Effector memory CD4-positive, alpha-beta T cell (primary cell): Measurements from ENCODE around the gene ROCK2.

ENCODE experiments used
- DNase-seq, 3 donors: peaks; one replicate each; pipeline ENCODE4 v3.0.0-alpha.2; 2020
- H3K27ac ChIP-seq: 2 replicates; pipeline ENCODE4 v1.7.0; 2013; ENCODE audit warnings: mild to moderate bottlenecking, low read length, moderate library complexity; ENCODE audit not compliant: insufficient read depth, poor library complexity, severe bottlenecking
- H3K27me3 ChIP-seq: replicated peaks from 2 replicates; pipeline ENCODE4 v1.7.0; 2013; ENCODE audit warnings: mild to moderate bottlenecking, low read length; ENCODE audit not compliant: insufficient read depth, control insufficient read depth, poor library complexity, severe bottlenecking
- H3K36me3 ChIP-seq: 2 replicates; pipeline ENCODE4 v1.7.0; 2013; ENCODE audit warnings: mild to moderate bottlenecking, low read length, moderate library complexity; ENCODE audit not compliant: control insufficient read depth, insufficient read depth
- H3K4me1 ChIP-seq: 2 replicates; pipeline ENCODE4 v1.7.0; 2013; ENCODE audit warnings: low read length, mild to moderate bottlenecking; ENCODE audit not compliant: control insufficient read depth, insufficient read depth, poor library complexity, severe bottlenecking
- H3K4me3 ChIP-seq: 2 replicates; pipeline ENCODE4 v1.7.0; 2013; ENCODE audit warnings: low read length, low read depth, mild to moderate bottlenecking; ENCODE audit not compliant: insufficient read depth, poor library complexity, severe bottlenecking
- H3K9me3 ChIP-seq: 2 replicates; pipeline ENCODE4 v1.7.0; 2013; ENCODE audit warnings: mild to moderate bottlenecking, low read length, moderate library complexity; ENCODE audit not compliant: control insufficient read depth

Gene ROCK2

GRCh38 chr2:11203480-11203879 is 141.0 kb downstream of the ROCK2 start:
- no peak overlapping the region for H3K27ac ChIP-seq
- no peak for DNase-seq
- H3K27me3 ChIP-seq: no peaks in the 10 kb centered on the region
- H3K9me3 ChIP-seq: no peaks in the 10 kb centered on the region
- peaks cover 7% of the 10 kb centered on the region for H3K36me3 ChIP-seq
- H3K4me3 ChIP-seq: no peak overlapping the region
- H3K4me1 ChIP-seq: no peaks in the 10 kb centered on the region

GRCh38 chr2:11201969-11202368 is 142.5 kb downstream of the ROCK2 start:
- Histone ChIP-seq H3K27me3 (no peaks in the 10 kb centered on the region), H3K9me3 (no peaks in the 10 kb centered on the region), H3K27ac (no peak overlapping the region), H3K4me3 (no peak overlapping the region), H3K36me3 (peaks cover 8% of the 10 kb centered on the region), H3K4me1 (no peaks in the 10 kb centered on the region)
- no peak for DNase-seq

GRCh38 chr2:11200651-11201050 is 143.8 kb downstream of the ROCK2 start:
- no peak for DNase-seq
- Histone ChIP-seq H3K4me3 (no peak overlapping the region), H3K27me3 (no peaks in the 10 kb centered on the region), H3K9me3 (no peaks in the 10 kb centered on the region), H3K27ac (no peak overlapping the region), H3K4me1 (no peaks in the 10 kb centered on the region), H3K36me3 (peaks cover 9% of the 10 kb centered on the region)

GRCh38 chr2:11196246-11196645 is 148.2 kb downstream of the ROCK2 start:
- H3K27me3 ChIP-seq: no peaks in the 10 kb centered on the region
- H3K36me3 ChIP-seq: peaks cover 30% of the 10 kb centered on the region
- H3K9me3 ChIP-seq: no peaks in the 10 kb centered on the region
- H3K4me3 ChIP-seq: no peak overlapping the region
- no peak for DNase-seq
- no peak overlapping the region for H3K27ac ChIP-seq
- no peaks in the 10 kb centered on the region for H3K4me1 ChIP-seq

- no peak overlapping the region for H3K4me3 ChIP-seq
- DNase-seq: no peak
- H3K27ac ChIP-seq: no peak overlapping the region
- peaks cover 15% of the 10 kb centered on the region for H3K36me3 ChIP-seq
- H3K4me1 ChIP-seq: no peaks in the 10 kb centered on the region
- H3K27me3 ChIP-seq: no peaks in the 10 kb centered on the region
- no peaks in the 10 kb centered on the region for H3K9me3 ChIP-seq
These were observed 156.7 kb downstream of the ROCK2 start for GRCh38 chr2:11187731-11188130.

GRCh38 chr2:11187083-11187619 is 157.3 kb downstream of the ROCK2 start:
- H3K27ac ChIP-seq: no peak overlapping the region
- DNase-seq: no peak

GRCh38 chr2:11186145-11186544 is 158.3 kb downstream of the ROCK2 start:
- no peak overlapping the region for H3K4me3 ChIP-seq
- no peak for DNase-seq
- H3K4me1 ChIP-seq: no peaks in the 10 kb centered on the region
- H3K27ac ChIP-seq: no peak overlapping the region
- H3K9me3 ChIP-seq: no peaks in the 10 kb centered on the region
- no peaks in the 10 kb centered on the region for H3K36me3 ChIP-seq
- H3K27me3 ChIP-seq: no peaks in the 10 kb centered on the region

More at GRCh38 chr2:11187083-11187619, 157.3 kb downstream of the ROCK2 start:
- Histone ChIP-seq H3K27me3 (no peaks in the 10 kb centered on the region), H3K9me3 (no peaks in the 10 kb centered on the region), H3K4me3 (no peak overlapping the region), H3K4me1 (no peaks in the 10 kb centered on the region), H3K36me3 (peaks cover 9% of the 10 kb centered on the region)

GRCh38 chr2:11182951-11183350 is 161.5 kb downstream of the ROCK2 start:
- peaks cover 4% of the 10 kb centered on the region for H3K36me3 ChIP-seq
- no peaks in the 10 kb centered on the region for H3K9me3 ChIP-seq
- no peak for DNase-seq
- no peak overlapping the region for H3K4me3 ChIP-seq
- no peak overlapping the region for H3K27ac ChIP-seq
- H3K4me1 ChIP-seq: no peaks in the 10 kb centered on the region
- no peaks in the 10 kb centered on the region for H3K27me3 ChIP-seq

- no peak overlapping the region for H3K27ac ChIP-seq
- DNase-seq: no peak
- no peaks in the 10 kb centered on the region for H3K27me3 ChIP-seq
- H3K36me3 ChIP-seq: peaks cover 6% of the 10 kb centered on the region
- peaks cover 1% of the 10 kb centered on the region for H3K4me1 ChIP-seq
- no peaks in the 10 kb centered on the region for H3K9me3 ChIP-seq
- no peak overlapping the region for H3K4me3 ChIP-seq
These were observed 163.8 kb downstream of the ROCK2 start for GRCh38 chr2:11180653-11181052.

GRCh38 chr2:11179899-11180298 is 164.5 kb downstream of the ROCK2 start:
- no peak overlapping the region for H3K4me3 ChIP-seq
- no peak for DNase-seq
- H3K36me3 ChIP-seq: peaks cover 6% of the 10 kb centered on the region

More at GRCh38 chr2:11179899-11180298, 164.5 kb downstream of the ROCK2 start:
- Histone ChIP-seq H3K27ac (no peak overlapping the region), H3K27me3 (no peaks in the 10 kb centered on the region), H3K9me3 (no peaks in the 10 kb centered on the region), H3K4me1 (peaks cover 9% of the 10 kb centered on the region)
